HepG2 (cell line): ENCODE measurements around the gene HMG20B. TPM values are rescaled to one million over a fixed set of nuclear protein-coding genes. Genes with fewer than 3 reads are reported as not detected.

ENCODE experiments used
- AHR ChIP-seq: IDR thresholded peaks from 2 replicates; pipeline ENCODE4 v1.6.1; 2018; ENCODE audit warnings: missing genetic modification reagents, missing compliant biosample characterization
- CHD2 ChIP-seq: IDR thresholded peaks from 2 replicates; pipeline ENCODE4 v1.6.1; 2011; ENCODE audit warnings: low read depth, low read length, improper control_type of control experiment
- DNMT1 ChIP-seq: sonication (generic); formaldehyde crosslinking; IDR thresholded peaks from 2 replicates; pipeline ENCODE4 v1.5.1; 2020; ENCODE audit warnings: mild to moderate bottlenecking, missing genetic modification reagents
- HNRNPLL ChIP-seq: fragments of 200-400 bp; formaldehyde crosslinking; IDR thresholded peaks from 2 replicates; pipeline ENCODE4 v1.6.1; 2017; ENCODE audit warnings: mild to moderate bottlenecking, low read depth, low read length; ENCODE audit not compliant: poor library complexity, severe bottlenecking
- ONECUT2 ChIP-seq: sonication (generic); formaldehyde crosslinking; IDR thresholded peaks from 2 replicates; pipeline ENCODE4 v1.4.0; 2020; ENCODE audit warnings: missing genetic modification reagents
- PHF21A ChIP-seq: sonication (generic); formaldehyde crosslinking; IDR thresholded peaks from 2 replicates; pipeline ENCODE4 v1.5.0; 2020; ENCODE audit warnings: mild to moderate bottlenecking, missing genetic modification reagents
- REPIN1 ChIP-seq: sonication (generic); formaldehyde crosslinking; IDR thresholded peaks from 2 replicates; pipeline ENCODE4 v1.8.0; 2022; ENCODE audit warnings: missing genetic modification reagents, low read depth, mild to moderate bottlenecking, borderline replicate concordance
- RFX1 ChIP-seq: fragments of 450-650 bp; IDR thresholded peaks from 2 replicates; pipeline ENCODE4 v1.6.1; 2017
- SAP130 ChIP-seq: IDR thresholded peaks from 2 replicates; pipeline ENCODE4 v1.6.1; 2016; ENCODE audit warnings: low read depth
- SP140L ChIP-seq: sonication (generic); formaldehyde crosslinking; IDR thresholded peaks from 2 replicates; pipeline ENCODE4 v1.4.0; 2020; ENCODE audit warnings: missing genetic modification reagents, borderline replicate concordance
- U2AF2 ChIP-seq: fragments of 200-400 bp; formaldehyde crosslinking; IDR thresholded peaks from 2 replicates; pipeline ENCODE4 v1.6.1; 2017; ENCODE audit warnings: low read depth, mild to moderate bottlenecking, low read length
- XBP1 ChIP-seq: sonication (generic); formaldehyde crosslinking; IDR thresholded peaks from 2 replicates; pipeline ENCODE4 v1.5.0; 2020; ENCODE audit warnings: missing genetic modification reagents
- ZNF17 ChIP-seq: sonication (generic); formaldehyde crosslinking; IDR thresholded peaks from 2 replicates; pipeline ENCODE4 v1.5.0; 2020; ENCODE audit warnings: mild to moderate bottlenecking, missing genetic modification reagents
- ZNF556 ChIP-seq: sonication (generic); formaldehyde crosslinking; IDR thresholded peaks from 2 replicates; pipeline ENCODE4 v1.4.0; 2020; ENCODE audit warnings: mild to moderate bottlenecking, missing genetic modification reagents, borderline replicate concordance
- polyA plus RNA-seq, 8 experiments: library from polyadenylated mRNA; depleted of rRNA in 3 of 8; stranded (reverse) in 7 of 8; unstranded in 1 of 8; fragments of >200 nt; fragmentation: Illumina TruSeq in 4 of 8; extraction: Trizol in 4 of 8; gene quantifications; 2 replicates each; pipeline versions ENCODE4 v1.2.1 to v1.2.3, GENCODE V29; 2011 to 2016; ENCODE audit warnings: low read depth in 4 of 8, missing spikeins in 1 of 8, mixed read lengths in 1 of 8; ENCODE audit not compliant: insufficient read depth in 1 of 8
- total RNA-seq, 5 experiments: library from RNA; depleted of rRNA; stranded (reverse); fragments of >200 nt; fragmentation: Illumina TruSeq; extraction: Trizol; gene quantifications; 2 replicates each; pipeline ENCODE4 v1.2.3, GENCODE V29; 2016; ENCODE audit warnings: low read depth in 1 of 5
- TF ChIP-seq, protein P1 (sequence below): sonication (generic); formaldehyde crosslinking; IDR thresholded peaks from 2 replicates; pipeline ENCODE4 v1.4.0; 2020; ENCODE audit warnings: missing genetic modification reagents
- TF ChIP-seq, protein P2 (sequence below): sonication (generic); formaldehyde crosslinking; conservative IDR thresholded peaks from 2 replicates; pipeline ENCODE4 v1.4.0; 2020; ENCODE audit warnings: mild to moderate bottlenecking, missing genetic modification reagents, moderate library complexity
- TF ChIP-seq, protein P3 (sequence below): sonication (generic); formaldehyde crosslinking; IDR thresholded peaks from 2 replicates; pipeline ENCODE4 v1.5.0; 2020; ENCODE audit warnings: mild to moderate bottlenecking, low read depth, missing genetic modification reagents, borderline replicate concordance
- TF ChIP-seq, protein P4 (sequence below): sonication (generic); formaldehyde crosslinking; conservative IDR thresholded peaks from 2 replicates; pipeline ENCODE4 v1.8.0; 2022; ENCODE audit warnings: low read depth, missing genetic modification reagents
- TF ChIP-seq, protein P5 (sequence below): sonication (generic); formaldehyde crosslinking; IDR thresholded peaks from 2 replicates; pipeline ENCODE4 v1.4.0; 2020; ENCODE audit warnings: missing genetic modification reagents, borderline replicate concordance

HMG20B gene
- total and polyA plus RNA-seq, 2 of the 13 experiments (the other 11 are each of a cell fraction or from before 2014, with no cell fraction given): 23.9 to 29.2 TPM

DNA sequence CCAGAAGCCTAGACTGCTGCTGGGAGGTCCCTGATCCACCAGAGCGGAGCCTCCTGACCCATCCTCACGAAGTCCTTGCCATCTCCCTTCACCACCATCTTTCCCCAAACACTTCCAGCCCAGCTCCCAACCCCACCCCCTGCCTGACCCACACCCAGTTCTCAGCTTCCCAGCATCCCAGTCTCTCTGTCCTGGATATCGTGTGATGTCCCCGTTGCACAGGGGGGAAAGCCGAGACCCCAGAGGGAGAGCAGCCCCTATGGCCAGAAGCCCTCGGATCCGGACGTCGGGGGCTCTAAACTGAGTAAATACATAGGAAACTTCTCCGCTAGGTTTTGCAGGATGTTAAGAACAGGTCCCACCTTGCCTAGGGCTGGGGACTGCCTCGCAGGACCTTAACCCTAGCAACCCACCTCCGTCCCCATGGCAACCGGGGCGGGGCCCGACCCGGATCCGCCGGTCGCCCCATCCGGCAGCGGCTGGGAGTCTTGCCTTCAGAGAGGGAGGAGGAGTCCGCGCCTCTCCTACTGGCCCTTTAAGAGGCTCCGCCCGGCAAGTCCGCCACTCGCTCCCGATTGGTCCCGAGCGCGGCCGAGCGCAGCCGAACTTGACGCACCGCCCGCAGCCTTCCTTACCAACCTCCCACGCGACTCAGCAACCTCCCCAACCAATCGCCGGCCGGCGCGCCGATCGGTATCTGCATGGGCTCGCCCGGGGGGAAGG lies 451 bp upstream of the HMG20B start (continued):
- no peak for TF ChIP-seq SP140L (CRISPR knock-in tag)
- TF ChIP-seq, protein P1, sequence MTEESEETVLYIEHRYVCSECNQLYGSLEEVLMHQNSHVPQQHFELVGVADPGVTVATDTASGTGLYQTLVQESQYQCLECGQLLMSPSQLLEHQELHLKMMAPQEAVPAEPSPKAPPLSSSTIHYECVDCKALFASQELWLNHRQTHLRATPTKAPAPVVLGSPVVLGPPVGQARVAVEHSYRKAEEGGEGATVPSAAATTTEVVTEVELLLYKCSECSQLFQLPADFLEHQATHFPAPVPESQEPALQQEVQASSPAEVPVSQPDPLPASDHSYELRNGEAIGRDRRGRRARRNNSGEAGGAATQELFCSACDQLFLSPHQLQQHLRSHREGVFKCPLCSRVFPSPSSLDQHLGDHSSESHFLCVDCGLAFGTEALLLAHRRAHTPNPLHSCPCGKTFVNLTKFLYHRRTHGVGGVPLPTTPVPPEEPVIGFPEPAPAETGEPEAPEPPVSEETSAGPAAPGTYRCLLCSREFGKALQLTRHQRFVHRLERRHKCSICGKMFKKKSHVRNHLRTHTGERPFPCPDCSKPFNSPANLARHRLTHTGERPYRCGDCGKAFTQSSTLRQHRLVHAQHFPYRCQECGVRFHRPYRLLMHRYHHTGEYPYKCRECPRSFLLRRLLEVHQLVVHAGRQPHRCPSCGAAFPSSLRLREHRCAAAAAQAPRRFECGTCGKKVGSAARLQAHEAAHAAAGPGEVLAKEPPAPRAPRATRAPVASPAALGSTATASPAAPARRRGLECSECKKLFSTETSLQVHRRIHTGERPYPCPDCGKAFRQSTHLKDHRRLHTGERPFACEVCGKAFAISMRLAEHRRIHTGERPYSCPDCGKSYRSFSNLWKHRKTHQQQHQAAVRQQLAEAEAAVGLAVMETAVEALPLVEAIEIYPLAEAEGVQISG: no peak
- TF ChIP-seq REPIN1 (CRISPR knock-in tag): no peak
- TF ChIP-seq, protein P2, sequence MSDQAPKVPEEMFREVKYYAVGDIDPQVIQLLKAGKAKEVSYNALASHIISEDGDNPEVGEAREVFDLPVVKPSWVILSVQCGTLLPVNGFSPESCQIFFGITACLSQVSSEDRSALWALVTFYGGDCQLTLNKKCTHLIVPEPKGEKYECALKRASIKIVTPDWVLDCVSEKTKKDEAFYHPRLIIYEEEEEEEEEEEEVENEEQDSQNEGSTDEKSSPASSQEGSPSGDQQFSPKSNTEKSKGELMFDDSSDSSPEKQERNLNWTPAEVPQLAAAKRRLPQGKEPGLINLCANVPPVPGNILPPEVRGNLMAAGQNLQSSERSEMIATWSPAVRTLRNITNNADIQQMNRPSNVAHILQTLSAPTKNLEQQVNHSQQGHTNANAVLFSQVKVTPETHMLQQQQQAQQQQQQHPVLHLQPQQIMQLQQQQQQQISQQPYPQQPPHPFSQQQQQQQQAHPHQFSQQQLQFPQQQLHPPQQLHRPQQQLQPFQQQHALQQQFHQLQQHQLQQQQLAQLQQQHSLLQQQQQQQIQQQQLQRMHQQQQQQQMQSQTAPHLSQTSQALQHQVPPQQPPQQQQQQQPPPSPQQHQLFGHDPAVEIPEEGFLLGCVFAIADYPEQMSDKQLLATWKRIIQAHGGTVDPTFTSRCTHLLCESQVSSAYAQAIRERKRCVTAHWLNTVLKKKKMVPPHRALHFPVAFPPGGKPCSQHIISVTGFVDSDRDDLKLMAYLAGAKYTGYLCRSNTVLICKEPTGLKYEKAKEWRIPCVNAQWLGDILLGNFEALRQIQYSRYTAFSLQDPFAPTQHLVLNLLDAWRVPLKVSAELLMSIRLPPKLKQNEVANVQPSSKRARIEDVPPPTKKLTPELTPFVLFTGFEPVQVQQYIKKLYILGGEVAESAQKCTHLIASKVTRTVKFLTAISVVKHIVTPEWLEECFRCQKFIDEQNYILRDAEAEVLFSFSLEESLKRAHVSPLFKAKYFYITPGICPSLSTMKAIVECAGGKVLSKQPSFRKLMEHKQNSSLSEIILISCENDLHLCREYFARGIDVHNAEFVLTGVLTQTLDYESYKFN (CRISPR knock-in tag): peak; percentile 44; the same call in 1 of the 2 replicates
- TF ChIP-seq CHD2: no peak
- TF ChIP-seq, protein P3, sequence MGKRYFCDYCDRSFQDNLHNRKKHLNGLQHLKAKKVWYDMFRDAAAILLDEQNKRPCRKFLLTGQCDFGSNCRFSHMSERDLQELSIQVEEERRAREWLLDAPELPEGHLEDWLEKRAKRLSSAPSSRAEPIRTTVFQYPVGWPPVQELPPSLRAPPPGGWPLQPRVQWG (CRISPR knock-in tag): no peak
- TF ChIP-seq DNMT1 (CRISPR knock-in tag): no peak
- no peak for TF ChIP-seq ZNF17 (CRISPR knock-in tag)
- TF ChIP-seq AHR (CRISPR knock-in tag): no peak
- peak; percentile 98 for TF ChIP-seq HNRNPLL
- no peak for TF ChIP-seq ZNF556 (CRISPR knock-in tag)
- TF ChIP-seq, protein P4, sequence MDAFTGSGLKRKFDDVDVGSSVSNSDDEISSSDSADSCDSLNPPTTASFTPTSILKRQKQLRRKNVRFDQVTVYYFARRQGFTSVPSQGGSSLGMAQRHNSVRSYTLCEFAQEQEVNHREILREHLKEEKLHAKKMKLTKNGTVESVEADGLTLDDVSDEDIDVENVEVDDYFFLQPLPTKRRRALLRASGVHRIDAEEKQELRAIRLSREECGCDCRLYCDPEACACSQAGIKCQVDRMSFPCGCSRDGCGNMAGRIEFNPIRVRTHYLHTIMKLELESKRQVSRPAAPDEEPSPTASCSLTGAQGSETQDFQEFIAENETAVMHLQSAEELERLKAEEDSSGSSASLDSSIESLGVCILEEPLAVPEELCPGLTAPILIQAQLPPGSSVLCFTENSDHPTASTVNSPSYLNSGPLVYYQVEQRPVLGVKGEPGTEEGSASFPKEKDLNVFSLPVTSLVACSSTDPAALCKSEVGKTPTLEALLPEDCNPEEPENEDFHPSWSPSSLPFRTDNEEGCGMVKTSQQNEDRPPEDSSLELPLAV (CRISPR knock-in tag): no peak
- TF ChIP-seq ONECUT2 (CRISPR knock-in tag): no peak
- TF ChIP-seq XBP1 (CRISPR knock-in tag): no peak
- peak; percentile 33; the same call in 1 of the 2 replicates for TF ChIP-seq PHF21A
- TF ChIP-seq, protein P5, sequence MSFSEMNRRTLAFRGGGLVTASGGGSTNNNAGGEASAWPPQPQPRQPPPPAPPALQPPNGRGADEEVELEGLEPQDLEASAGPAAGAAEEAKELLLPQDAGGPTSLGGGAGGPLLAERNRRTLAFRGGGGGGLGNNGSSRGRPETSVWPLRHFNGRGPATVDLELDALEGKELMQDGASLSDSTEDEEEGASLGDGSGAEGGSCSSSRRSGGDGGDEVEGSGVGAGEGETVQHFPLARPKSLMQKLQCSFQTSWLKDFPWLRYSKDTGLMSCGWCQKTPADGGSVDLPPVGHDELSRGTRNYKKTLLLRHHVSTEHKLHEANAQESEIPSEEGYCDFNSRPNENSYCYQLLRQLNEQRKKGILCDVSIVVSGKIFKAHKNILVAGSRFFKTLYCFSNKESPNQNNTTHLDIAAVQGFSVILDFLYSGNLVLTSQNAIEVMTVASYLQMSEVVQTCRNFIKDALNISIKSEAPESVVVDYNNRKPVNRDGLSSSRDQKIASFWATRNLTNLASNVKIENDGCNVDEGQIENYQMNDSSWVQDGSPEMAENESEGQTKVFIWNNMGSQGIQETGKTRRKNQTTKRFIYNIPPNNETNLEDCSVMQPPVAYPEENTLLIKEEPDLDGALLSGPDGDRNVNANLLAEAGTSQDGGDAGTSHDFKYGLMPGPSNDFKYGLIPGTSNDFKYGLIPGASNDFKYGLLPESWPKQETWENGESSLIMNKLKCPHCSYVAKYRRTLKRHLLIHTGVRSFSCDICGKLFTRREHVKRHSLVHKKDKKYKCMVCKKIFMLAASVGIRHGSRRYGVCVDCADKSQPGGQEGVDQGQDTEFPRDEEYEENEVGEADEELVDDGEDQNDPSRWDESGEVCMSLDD (CRISPR knock-in tag): no peak
- peak; percentile 70 for TF ChIP-seq SAP130 (CRISPR knock-in tag)
- peak; percentile 93 for TF ChIP-seq RFX1
- TF ChIP-seq U2AF2: peak; percentile 88
